WTC11 (cell line): ENCODE measurements around the gene NALCN. TPM values are rescaled to one million over a fixed set of nuclear protein-coding genes. Genes with fewer than 3 reads are reported as not detected.

ENCODE experiments used
- ATAC-seq: fragments of 200-7000 bp; cut with Tn5 transposase; 2 replicates; pipeline ENCODE4 v1.10.0; 2021; ENCODE audit warnings: mild to moderate bottlenecking, moderate library complexity
- CTCF ChIA-PET: fragments of 300-600 bp; sonication (Branson Sonifier 250); formaldehyde crosslinking; loops from one replicate; lab custom pipeline; 2021; ENCODE audit warnings: antibody characterized with exemption; lab: Charles Lee
- POLR2A ChIA-PET: fragments of 350-600 bp; sonication (Branson Sonifier 250); formaldehyde crosslinking; loops from one replicate; lab custom pipeline; 2021; ENCODE audit warnings: antibody characterized with exemption; lab: Charles Lee
- DNase-seq: peaks from one replicate; pipeline ENCODE4 v3.0.0; 2021; ENCODE audit warnings: low spot score
- H3K27ac Mint-ChIP-seq: 2 replicates; pipeline ENCODE4 v1.8.0; 2021; ENCODE audit warnings: mixed read lengths
- H3K27me3 Mint-ChIP-seq: 2 replicates; pipeline ENCODE4 v1.8.0; 2021; ENCODE audit warnings: low read depth, mild to moderate bottlenecking, moderate library complexity, mixed read lengths
- H3K36me3 Mint-ChIP-seq: 2 replicates; pipeline ENCODE4 v1.8.0; 2021; ENCODE audit warnings: mixed read lengths
- H3K4me1 Mint-ChIP-seq: 2 replicates; pipeline ENCODE4 v1.8.0; 2022; ENCODE audit warnings: mixed read lengths
- H3K4me3 Mint-ChIP-seq: 2 replicates; pipeline ENCODE4 v1.8.0; 2021; ENCODE audit warnings: mild to moderate bottlenecking, moderate library complexity, mixed read lengths
- H3K9me3 Mint-ChIP-seq: 2 replicates; pipeline ENCODE4 v1.8.0; 2021; ENCODE audit warnings: mixed read lengths
- CREB1 ChIP-seq: sonication (generic); formaldehyde crosslinking; IDR thresholded peaks from 2 replicates; pipeline ENCODE4 v1.8.0; 2023; ENCODE audit warnings: mild to moderate bottlenecking, missing genetic modification reagents
- CTCF ChIP-seq: fragments of 200-600 bp; IDR thresholded peaks from 2 replicates; pipeline ENCODE4 v1.8.0; 2022; ENCODE audit warnings: antibody characterized with exemption
- ETV6 ChIP-seq: sonication (generic); formaldehyde crosslinking; IDR thresholded peaks from 2 replicates; pipeline ENCODE4 v1.8.1; 2022; ENCODE audit warnings: mild to moderate bottlenecking, missing genetic modification reagents
- FOXJ3 ChIP-seq: sonication (generic); formaldehyde crosslinking; IDR thresholded peaks from 2 replicates; pipeline ENCODE4 v1.9.0; 2021; ENCODE audit warnings: missing genetic modification reagents, mild to moderate bottlenecking, borderline replicate concordance
- GABPB1 ChIP-seq: sonication (generic); formaldehyde crosslinking; IDR thresholded peaks from 2 replicates; pipeline ENCODE4 v1.8.1; 2023; ENCODE audit warnings: mild to moderate bottlenecking, missing genetic modification reagents
- HMGA2 ChIP-seq: fragments of 250-450 bp; sonication (Bioruptor Pico); IDR thresholded peaks from 2 replicates; pipeline ENCODE4 v1.4.0; 2021; ENCODE audit warnings: mild to moderate bottlenecking, moderate library complexity
- HMGXB4 ChIP-seq: sonication (generic); formaldehyde crosslinking; IDR thresholded peaks from 2 replicates; pipeline ENCODE4 v1.8.1; 2023; ENCODE audit warnings: mild to moderate bottlenecking, moderate library complexity, missing genetic modification reagents
- MXD4 ChIP-seq: fragments of 250-450 bp; sonication (Bioruptor Pico); IDR thresholded peaks from 2 replicates; pipeline ENCODE4 v1.8.0; 2021; ENCODE audit warnings: mild to moderate bottlenecking, moderate library complexity, borderline replicate concordance
- MYBL2 ChIP-seq: sonication (generic); formaldehyde crosslinking; IDR thresholded peaks from 2 replicates; pipeline ENCODE4 v1.8.1; 2023; ENCODE audit warnings: mild to moderate bottlenecking, moderate library complexity, missing genetic modification reagents
- NR3C1 ChIP-seq: sonication (generic); formaldehyde crosslinking; conservative IDR thresholded peaks from 2 replicates; pipeline ENCODE4 v1.8.1; 2023; ENCODE audit warnings: low read depth, mild to moderate bottlenecking, missing genetic modification reagents
- SMAD3 ChIP-seq: sonication (generic); formaldehyde crosslinking; IDR thresholded peaks from 2 replicates; pipeline ENCODE4 v1.8.0; 2022; ENCODE audit warnings: missing genetic modification reagents, mild to moderate bottlenecking, borderline replicate concordance
- TEAD1 ChIP-seq: sonication (generic); formaldehyde crosslinking; IDR thresholded peaks from 2 replicates; pipeline ENCODE4 v1.8.0; 2022; ENCODE audit warnings: mild to moderate bottlenecking, missing genetic modification reagents
- TP53 ChIP-seq: sonication (generic); formaldehyde crosslinking; IDR thresholded peaks from 2 replicates; pipeline ENCODE4 v1.8.1; 2023; ENCODE audit warnings: mild to moderate bottlenecking, missing genetic modification reagents
- ZMAT4 ChIP-seq: fragments of 250-450 bp; sonication (Bioruptor Pico); IDR thresholded peaks from 2 replicates; pipeline ENCODE4 v1.9.0; 2021; ENCODE audit warnings: mild to moderate bottlenecking
- ZNF121 ChIP-seq: sonication (generic); formaldehyde crosslinking; IDR thresholded peaks from 2 replicates; pipeline ENCODE4 v1.8.0; 2023; ENCODE audit warnings: missing genetic modification reagents
- ZNF138 ChIP-seq: sonication (generic); formaldehyde crosslinking; conservative IDR thresholded peaks from 2 replicates; pipeline ENCODE4 v1.8.1; 2022; ENCODE audit warnings: mild to moderate bottlenecking, moderate library complexity, missing genetic modification reagents
- ZNF219 ChIP-seq: sonication (generic); formaldehyde crosslinking; IDR thresholded peaks from 2 replicates; pipeline ENCODE4 v1.8.0; 2023; ENCODE audit warnings: missing genetic modification reagents, mild to moderate bottlenecking, borderline replicate concordance
- ZNF425 ChIP-seq: fragments of 250-450 bp; sonication (Bioruptor Pico); conservative IDR thresholded peaks from 2 replicates; pipeline ENCODE4 v1.9.0; 2021; ENCODE audit warnings: mild to moderate bottlenecking
- total RNA-seq: library from RNA; stranded (reverse); gene quantifications from 3 replicates; pipeline ENCODE4 v1.2.3, GENCODE V29; 2021
- TF ChIP-seq, protein P1 (sequence below): sonication (generic); formaldehyde crosslinking; IDR thresholded peaks from 2 replicates; pipeline ENCODE4 v1.8.1; 2022; ENCODE audit warnings: low read depth, missing genetic modification reagents, borderline replicate concordance

The NALCN gene
- total RNA-seq, 1 experiment from 2014 or later, result 0.33 TPM

- peak overlapping the region; percentile 82; the same call in 1 of the 2 replicates for H3K27ac Mint-ChIP-seq
- DNase-seq (no peak), ATAC-seq (peak; percentile 87)
- H3K9me3 Mint-ChIP-seq, result peaks cover 7% of the 10 kb centered on the region
- H3K36me3 Mint-ChIP-seq, result peaks cover 5% of the 10 kb centered on the region; the same call in 1 of the 2 replicates
- TF ChIP-seq CTCF (0 out of 2 replicates have a peak, but pooled peaks have one; percentile 51), ETV6 (CRISPR knock-in tag) (no peak), TEAD1 (CRISPR knock-in tag) (no peak), FOXJ3 (no peak)
- no peaks in the 10 kb centered on the region for H3K27me3 Mint-ChIP-seq
- POLR2A ChIA-PET, result interaction anchor here (0.5 kb wide), 1 partner anchor 1513 kb away, joined by 3 read pairs; no protein-coding TSS in a partner anchor
- H3K4me1 Mint-ChIP-seq, result peaks cover 23% of the 10 kb centered on the region
- CTCF ChIA-PET, result interaction anchor here (0.6 to 1.8 kb wide), 19 partner anchors 9 to 555 kb away, joined by 3 to 12 read pairs (median 4); no protein-coding TSS in a partner anchor
- no peak overlapping the region for H3K4me3 Mint-ChIP-seq
Measured at GRCh38 chr13:101127741-101128353, 288.5 kb downstream of the NALCN start.

DNA sequence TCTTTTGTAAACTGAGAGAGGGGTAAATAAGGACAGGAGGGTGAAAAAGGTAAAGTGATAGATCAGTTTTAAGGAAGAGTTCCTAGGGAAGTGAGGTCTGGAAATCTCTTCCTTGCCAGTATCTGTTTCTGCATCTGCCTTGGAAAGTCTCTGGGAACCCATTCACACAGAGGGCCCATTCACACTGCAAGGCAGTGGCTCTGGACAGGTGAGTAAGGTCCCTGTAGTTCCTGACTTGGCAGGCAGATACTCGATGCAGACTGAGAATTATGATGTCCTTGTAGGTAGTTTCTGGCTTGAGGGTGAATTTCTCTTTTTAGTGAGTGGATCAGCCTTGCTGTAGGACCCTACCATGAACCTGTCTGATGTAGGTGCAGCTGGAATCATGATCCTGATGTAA is 293.3 kb downstream of the NALCN start:
- ChIA-PET POLR2A (no interaction called here), CTCF (no interaction called here)
- H3K4me1 Mint-ChIP-seq, result peaks cover 61% of the 10 kb centered on the region
- DNase-seq (no peak), ATAC-seq (no peak)
- H3K27me3 Mint-ChIP-seq, result no peaks in the 10 kb centered on the region
- no peaks in the 10 kb centered on the region for H3K9me3 Mint-ChIP-seq
- peak; percentile 90 for TF ChIP-seq ZNF121 (CRISPR knock-in tag)
- TF ChIP-seq ZNF219 (CRISPR knock-in tag), result no peak
- H3K36me3 Mint-ChIP-seq, result no peaks in the 10 kb centered on the region
- peak overlapping the region; percentile 71 for H3K27ac Mint-ChIP-seq
- no peak overlapping the region for H3K4me3 Mint-ChIP-seq

- H3K4me3 Mint-ChIP-seq, result peak overlapping the region; percentile 20; the same call in 1 of the 2 replicates
- no peak for DNase-seq
- ChIA-PET POLR2A (no interaction called here), CTCF (interaction anchor here (0.7 to 1.6 kb wide), 4 partner anchors 19 to 447 kb away, joined by 3 to 4 read pairs (median 4); partner anchors contain the start of gene TMTC4)
- ATAC-seq, result peak; percentile 83
- peaks cover 73% of the 10 kb centered on the region for H3K4me1 Mint-ChIP-seq
- no peaks in the 10 kb centered on the region for H3K27me3 Mint-ChIP-seq
- peak overlapping the region; percentile 91 for H3K27ac Mint-ChIP-seq
- H3K36me3 Mint-ChIP-seq, result no peaks in the 10 kb centered on the region
- no peaks in the 10 kb centered on the region for H3K9me3 Mint-ChIP-seq
- TF ChIP-seq ZNF121 (CRISPR knock-in tag) (no peak), MXD4 (CRISPR knock-in tag) (no peak), SMAD3 (CRISPR knock-in tag) (no peak), ZMAT4 (CRISPR knock-in tag) (no peak), NR3C1 (CRISPR knock-in tag) (no peak), ZNF138 (CRISPR knock-in tag) (no peak)
Measured at GRCh38 chr13:101121608-101122007, 294.7 kb downstream of the NALCN start.

GRCh38 chr13:101120007-101120406 is 296.3 kb downstream of the NALCN start:
- ChIA-PET CTCF (no interaction called here), POLR2A (no interaction called here)
- Mint-ChIP-seq H3K9me3 (no peaks in the 10 kb centered on the region), H3K36me3 (no peaks in the 10 kb centered on the region), H3K4me3 (peak overlapping the region; percentile 32; the same call in 1 of the 2 replicates), H3K4me1 (peaks cover 87% of the 10 kb centered on the region), H3K27ac (peak overlapping the region; percentile 82), H3K27me3 (no peaks in the 10 kb centered on the region)
- DNase-seq, result no peak
- 0 out of 2 replicates have a peak, but pooled peaks have one; percentile 7 for ATAC-seq
- TF ChIP-seq MYBL2 (no peak), ZNF138 (CRISPR knock-in tag) (no peak), TP53 (CRISPR knock-in tag) (no peak), GABPB1 (CRISPR knock-in tag) (no peak), HMGXB4 (CRISPR knock-in tag) (no peak), HMGA2 (CRISPR knock-in tag) (no peak), CREB1 (CRISPR knock-in tag) (no peak), ZNF425 (no peak)
- TF ChIP-seq, protein P1, sequence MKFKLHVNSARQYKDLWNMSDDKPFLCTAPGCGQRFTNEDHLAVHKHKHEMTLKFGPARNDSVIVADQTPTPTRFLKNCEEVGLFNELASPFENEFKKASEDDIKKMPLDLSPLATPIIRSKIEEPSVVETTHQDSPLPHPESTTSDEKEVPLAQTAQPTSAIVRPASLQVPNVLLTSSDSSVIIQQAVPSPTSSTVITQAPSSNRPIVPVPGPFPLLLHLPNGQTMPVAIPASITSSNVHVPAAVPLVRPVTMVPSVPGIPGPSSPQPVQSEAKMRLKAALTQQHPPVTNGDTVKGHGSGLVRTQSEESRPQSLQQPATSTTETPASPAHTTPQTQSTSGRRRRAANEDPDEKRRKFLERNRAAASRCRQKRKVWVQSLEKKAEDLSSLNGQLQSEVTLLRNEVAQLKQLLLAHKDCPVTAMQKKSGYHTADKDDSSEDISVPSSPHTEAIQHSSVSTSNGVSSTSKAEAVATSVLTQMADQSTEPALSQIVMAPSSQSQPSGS (CRISPR knock-in tag), result no peak
